Fibroblast of the conjunctiva (primary cell): ENCODE measurements around the gene PKNOX2.

ENCODE experiments used
- DNase-seq: peaks from one replicate; pipeline ENCODE4 v3.0.0-alpha.2; 2010; ENCODE audit warnings: low read depth

PKNOX2 gene

GRCh38 chr11:125364121-125364826, 199.7 kb downstream of the PKNOX2 start:
- DNase-seq, result no peak

GRCh38 chr11:125365196-125365931, 200.8 kb downstream of the PKNOX2 start:
- no peak for DNase-seq

GRCh38 chr11:125367710-125368109, 203.2 kb downstream of the PKNOX2 start:
- no peak for DNase-seq

GRCh38 chr11:125368757-125369156, 204.2 kb downstream of the PKNOX2 start:
- DNase-seq, result no peak

- DNase-seq, result no peak
Observed at GRCh38 chr11:125369808-125370207, 205.3 kb downstream of the PKNOX2 start.

- DNase-seq, result no peak
Observed at GRCh38 chr11:125370561-125371389, 206.2 kb downstream of the PKNOX2 start.

GRCh38 chr11:125371431-125371935, 206.9 kb downstream of the PKNOX2 start:
- no peak for DNase-seq

GRCh38 chr11:125372088-125372487, 207.5 kb downstream of the PKNOX2 start:
- DNase-seq, result no peak

- DNase-seq, result no peak
Observed at GRCh38 chr11:125372911-125373310, 208.4 kb downstream of the PKNOX2 start.

GRCh38 chr11:125373426-125374391, 209.2 kb downstream of the PKNOX2 start:
- no peak for DNase-seq

- DNase-seq, result no peak
Observed at GRCh38 chr11:125374398-125374797, 209.8 kb downstream of the PKNOX2 start.

- DNase-seq, result no peak
Observed at GRCh38 chr11:125375146-125375545, 210.6 kb downstream of the PKNOX2 start.

- no peak for DNase-seq
Observed at GRCh38 chr11:125376117-125376516, 211.6 kb downstream of the PKNOX2 start.

- no peak for DNase-seq
Observed at GRCh38 chr11:125376856-125377255, 212.3 kb downstream of the PKNOX2 start.

GRCh38 chr11:125378083-125378482, 213.5 kb downstream of the PKNOX2 start:
- no peak for DNase-seq

- no peak for DNase-seq
Observed at GRCh38 chr11:125378571-125378970, 214.0 kb downstream of the PKNOX2 start.

- no peak for DNase-seq
Observed at GRCh38 chr11:125379565-125379964, 215.0 kb downstream of the PKNOX2 start.

- DNase-seq, result no peak
Observed at GRCh38 chr11:125379981-125380380, 215.4 kb downstream of the PKNOX2 start.

- no peak for DNase-seq
Observed at GRCh38 chr11:125380756-125381445, 216.3 kb downstream of the PKNOX2 start.

- no peak for DNase-seq
Observed at GRCh38 chr11:125381499-125382044, 217.0 kb downstream of the PKNOX2 start.
